Measurements from ENCODE around the gene SORCS1.

The SORCS1 gene

GRCh38 chr10:106555599-106555998, 608.9 kb downstream of the SORCS1 start:
- DNase-seq (ENCODE audit: low spot score) (no peak), FAIRE-seq (no peak)

GRCh38 chr10:106551501-106552062, 612.9 kb downstream of the SORCS1 start:
- FAIRE-seq, result no peak
- no peak for DNase-seq (ENCODE audit: low spot score)

- FAIRE-seq (no peak), DNase-seq (ENCODE audit: low spot score) (no peak)
Observed at GRCh38 chr10:106548832-106549231, 615.7 kb downstream of the SORCS1 start.

DNA sequence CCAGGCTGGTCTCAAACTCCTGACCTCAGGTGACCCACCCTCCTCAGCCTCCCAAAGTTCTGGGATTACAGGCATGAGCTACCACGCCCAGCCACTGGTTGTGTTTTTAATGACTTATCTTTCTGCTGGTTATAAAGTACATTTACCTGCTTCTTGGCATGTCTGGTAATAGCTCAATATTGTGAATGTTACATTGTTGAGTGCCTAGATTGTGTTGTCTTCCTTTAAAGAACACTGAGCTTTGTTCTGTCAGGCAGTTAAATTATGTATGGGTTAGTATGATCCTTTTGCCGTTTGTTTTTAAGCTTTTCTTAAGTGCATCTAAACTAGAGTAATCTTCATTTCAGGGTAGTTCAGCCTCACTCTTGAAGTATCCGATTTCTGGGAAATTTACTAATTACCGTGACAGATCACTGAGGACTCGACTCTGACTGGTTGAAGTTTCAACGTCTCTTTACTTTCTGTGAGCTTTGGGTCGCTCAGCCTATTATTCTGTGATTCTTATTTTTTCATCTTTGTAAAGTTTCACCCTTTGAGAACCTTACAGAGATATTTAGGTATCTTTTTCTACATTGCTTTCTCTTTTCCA, 617.4 kb downstream of the SORCS1 start:
- no peak for DNase-seq (ENCODE audit: low spot score)
- no peak for FAIRE-seq

GRCh38 chr10:106542461-106542860, 622.0 kb downstream of the SORCS1 start:
- FAIRE-seq, result no peak
- no peak for DNase-seq (ENCODE audit: low spot score)

GRCh38 chr10:106540645-106541044, 623.9 kb downstream of the SORCS1 start:
- FAIRE-seq (no peak), DNase-seq (ENCODE audit: low spot score) (no peak)

DNA sequence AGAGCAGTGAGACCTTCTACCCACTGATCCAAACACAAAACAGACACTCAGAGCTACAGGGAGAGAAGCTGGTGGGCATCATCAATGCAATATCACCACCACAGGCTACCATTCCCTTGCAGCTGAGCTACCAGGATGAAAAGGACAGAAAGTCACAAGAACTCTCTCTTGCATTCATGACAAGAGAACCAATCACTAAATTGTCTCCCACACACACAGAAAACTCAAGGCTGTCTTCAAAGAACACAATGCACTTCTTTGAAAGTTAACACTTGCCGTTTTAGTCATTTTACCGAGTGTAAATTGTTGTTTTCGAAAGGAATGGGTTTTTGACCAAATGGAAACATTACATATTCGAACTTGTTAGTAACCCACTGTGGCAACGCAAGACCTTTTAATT, 626.6 kb downstream of the SORCS1 start:
- no peak for DNase-seq (ENCODE audit: low spot score)
- FAIRE-seq, result no peak

DNA sequence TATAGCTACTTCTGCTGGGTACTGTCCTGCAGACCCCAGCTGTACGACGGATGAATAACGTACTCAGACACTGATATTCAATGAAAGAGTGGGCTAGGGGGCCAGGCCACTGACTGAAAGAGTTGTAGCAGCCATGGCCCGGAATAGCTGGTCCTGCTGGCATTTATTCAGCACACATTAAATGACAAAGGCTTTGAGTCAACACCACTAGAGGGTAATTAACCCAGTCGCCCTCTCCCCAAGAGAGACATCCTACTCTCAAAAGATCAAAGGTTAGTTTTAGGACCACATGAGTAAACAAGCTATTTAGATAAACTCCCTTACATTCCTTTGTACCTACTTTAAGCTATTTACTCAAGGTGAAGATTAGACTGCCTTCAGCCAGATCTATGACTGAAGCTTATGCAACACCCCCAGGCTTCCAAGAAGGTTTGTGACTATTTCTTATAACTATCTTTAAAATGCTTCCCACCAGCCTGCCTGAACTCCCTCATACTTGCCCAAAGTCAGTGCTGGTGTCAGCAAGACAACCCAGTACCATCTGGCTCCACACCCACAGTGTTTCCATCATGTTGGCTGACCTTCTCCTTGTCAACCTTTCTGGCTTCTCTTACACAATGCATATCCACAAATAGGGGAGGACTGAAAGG, 629.1 kb downstream of the SORCS1 start:
- no peak for DNase-seq (ENCODE audit: low spot score)
- no peak for FAIRE-seq

DNA sequence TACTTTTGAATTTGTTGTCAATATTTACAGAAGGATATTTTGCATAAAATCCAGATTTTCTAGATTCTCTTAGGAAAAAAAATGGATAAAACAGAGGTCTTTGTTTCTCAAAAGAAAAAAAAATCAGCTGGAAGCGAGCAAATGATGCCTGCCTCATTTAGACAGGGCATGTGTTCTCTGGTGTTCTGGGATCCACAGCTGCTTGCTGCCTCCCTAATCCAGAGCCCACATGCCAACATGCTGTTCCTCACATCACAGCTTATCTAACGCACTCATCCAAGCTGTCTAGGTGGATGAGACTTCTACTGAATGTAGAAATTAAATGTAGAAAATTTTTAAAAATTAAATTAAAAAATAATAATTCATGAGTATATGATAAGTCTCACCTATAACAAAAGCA, 630.1 kb downstream of the SORCS1 start:
- no peak for FAIRE-seq
- no peak for DNase-seq (ENCODE audit: low spot score)

DNA sequence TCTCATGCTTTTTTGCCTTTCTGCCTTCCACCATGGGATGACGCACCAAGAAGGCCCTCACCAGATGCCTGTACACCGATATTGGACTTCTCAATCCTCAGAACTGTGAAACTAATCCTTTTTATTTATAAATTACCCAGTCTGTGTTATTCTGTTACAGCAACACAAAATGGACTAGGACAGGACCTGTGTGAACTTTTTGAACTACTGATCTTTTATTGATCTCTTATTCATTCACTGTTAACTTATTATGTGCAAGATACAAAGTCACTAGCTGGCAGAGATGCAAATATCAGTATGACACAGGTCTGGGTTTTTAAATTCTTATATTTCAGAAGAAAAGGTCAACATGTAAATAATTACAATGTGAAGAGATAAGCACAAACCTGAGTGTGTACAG, 635.8 kb downstream of the SORCS1 start:
- no peak for FAIRE-seq

GRCh38 chr10:106525835-106526234, 638.7 kb downstream of the SORCS1 start:
- DNase-seq (ENCODE audit: low spot score) (no peak), FAIRE-seq (no peak)

More for the DNA sequence above, 635.8 kb downstream of the SORCS1 start:
- DNase-seq (ENCODE audit: low spot score), result no peak

All from RCC 7860 (cell line).